Ascending aorta (tissue), 2 donors: ENCODE measurements around the gene APOBEC3A. TPM values are rescaled to one million over a fixed set of nuclear protein-coding genes. Genes with fewer than 3 reads are reported as not detected.
"Not testable (repeated sequence)": the region's sequence is repeated elsewhere in the genome, so short reads cannot be mapped to it uniquely, and the experiment has no call there.

Source experiments
- DNase-seq, 2 donors: peaks; one replicate each; pipeline ENCODE4 v3.0.0-alpha.2; 2019; ENCODE audit warnings: low spot score in 2 of 2
- H3K27ac ChIP-seq, 2 donors: fragments of 200-600 bp; sonication (generic); one replicate each; pipeline ENCODE4 v1.5.1; 2016 to 2017; ENCODE audit warnings: mild to moderate bottlenecking in 1 of 2
- H3K27me3 ChIP-seq: fragments of 200-600 bp; sonication (generic); one replicate; pipeline ENCODE4 v1.5.1; 2017
- H3K36me3 ChIP-seq, 2 donors: fragments of 200-600 bp; sonication (generic); one replicate each; pipeline ENCODE4 v1.5.1; 2016
- H3K4me1 ChIP-seq, 2 donors: fragments of 200-600 bp; sonication (generic); one replicate each; pipeline ENCODE4 v1.5.1; 2016 to 2017; ENCODE audit warnings: mild to moderate bottlenecking in 1 of 2
- H3K4me3 ChIP-seq, 2 donors: fragments of 200-600 bp; sonication (generic); one replicate each; pipeline ENCODE4 v1.5.1; 2016 to 2017; ENCODE audit warnings: mild to moderate bottlenecking in 1 of 2
- H3K9me3 ChIP-seq, 2 donors: fragments of 200-600 bp; sonication (generic); one replicate each; pipeline ENCODE4 v1.5.1; 2016
- CTCF ChIP-seq, 3 experiments: fragments of 200-600 bp in 2 of 3; fragments of 450-650 bp in 1 of 3; sonication (generic) in 2 of 3; IDR thresholded peaks; one replicate each; pipeline ENCODE4 v1.5.1; 2016 to 2019; ENCODE audit warnings: antibody characterized with exemption in 3 of 3, mild to moderate bottlenecking in 1 of 3, moderate library complexity in 1 of 3
- intact Hi-C: fragments of 100-400 bp; cut with DNase I; formaldehyde crosslinking; loops from one replicate; pipeline ENCODE4 v1.15.1; 2023
- total RNA-seq: library from RNA; depleted of rRNA; stranded (reverse); fragments of >200 nt; gene quantifications from one replicate; pipeline ENCODE4 v1.1.0, GENCODE V29; 2016

The APOBEC3A gene
- total RNA-seq, 1 donor from 2014 or later = not detected

DNA sequence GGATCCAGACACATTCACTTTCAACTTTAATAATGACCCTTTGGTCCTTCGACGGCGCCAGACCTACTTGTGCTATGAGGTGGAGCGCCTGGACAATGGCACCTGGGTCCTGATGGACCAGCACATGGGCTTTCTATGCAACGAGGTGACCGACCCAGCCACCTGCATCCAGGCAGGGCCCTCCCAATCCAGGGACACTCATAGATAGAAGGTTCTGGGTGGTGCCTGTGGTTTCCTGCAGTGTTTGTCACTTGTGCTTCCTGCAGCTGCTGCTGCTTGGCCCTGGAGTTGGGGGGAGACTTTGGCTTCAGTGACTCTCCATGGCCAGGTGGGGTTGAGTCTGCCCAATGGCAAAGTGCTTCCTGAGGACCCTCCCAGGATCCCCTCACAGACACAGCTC lies 32.1 kb downstream of the APOBEC3A start:
- Histone ChIP-seq H3K4me3 (no peak overlapping the region), H3K9me3 (no peaks in the 10 kb centered on the region), H3K27ac (no peak overlapping the region), H3K36me3 (no peaks in the 10 kb centered on the region), H3K27me3 (no peaks in the 10 kb centered on the region), H3K4me1 (no peaks in the 10 kb centered on the region)
- intact Hi-C loops = no loop called here
- no peak for DNase-seq
- TF ChIP-seq CTCF (IDR thresholded peaks at IDR 0.05) = no peak

- H3K27me3 ChIP-seq, H3K9me3 ChIP-seq, H3K4me3 ChIP-seq, H3K4me1 ChIP-seq, DNase-seq, intact Hi-C loops, H3K36me3 ChIP-seq, H3K27ac ChIP-seq: not testable (repeated sequence)
Measured at GRCh38 chr22:38992871-38993371, 35.5 kb downstream of the APOBEC3A start.

DNA sequence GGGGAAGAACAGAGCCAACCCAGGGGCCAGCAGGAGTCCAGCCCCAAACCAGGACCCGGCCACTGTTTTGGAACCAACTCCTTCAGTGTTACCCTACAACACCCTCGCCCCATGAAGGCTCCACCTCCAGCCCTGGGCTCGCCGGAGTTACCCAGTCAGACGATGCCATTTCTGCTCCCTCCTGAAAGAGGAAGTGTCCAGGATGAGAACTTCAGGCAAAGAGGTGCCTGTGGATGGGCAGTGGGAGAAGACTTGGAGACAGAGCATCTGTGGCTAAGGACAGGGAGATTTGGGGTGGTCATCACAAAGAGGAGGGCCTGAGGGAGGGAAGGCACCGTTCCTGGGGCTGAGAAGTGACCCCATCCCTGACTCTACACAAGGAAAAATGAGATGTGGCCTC lies 38.7 kb downstream of the APOBEC3A start:
- H3K4me1 ChIP-seq = no peaks in the 10 kb centered on the region
- no peak for DNase-seq
- intact Hi-C loops = no loop called here
- no peak for TF ChIP-seq CTCF (IDR thresholded peaks at IDR 0.05)
- no peaks in the 10 kb centered on the region for H3K36me3 ChIP-seq
- H3K9me3 ChIP-seq = no peaks in the 10 kb centered on the region
- H3K27ac ChIP-seq = no peak overlapping the region
- H3K4me3 ChIP-seq = no peak overlapping the region
- no peaks in the 10 kb centered on the region for H3K27me3 ChIP-seq

GRCh38 chr22:38997518-38997917 lies 40.1 kb downstream of the APOBEC3A start:
- Histone ChIP-seq H3K27me3 (no peaks in the 10 kb centered on the region), H3K27ac (no peak overlapping the region), H3K4me3 (no peak overlapping the region), H3K9me3 (no peaks in the 10 kb centered on the region), H3K36me3 (no peaks in the 10 kb centered on the region), H3K4me1 (no peaks in the 10 kb centered on the region)
- no peak for TF ChIP-seq CTCF (IDR thresholded peaks at IDR 0.05)
- DNase-seq = no peak
- intact Hi-C loops = no loop called here

DNA sequence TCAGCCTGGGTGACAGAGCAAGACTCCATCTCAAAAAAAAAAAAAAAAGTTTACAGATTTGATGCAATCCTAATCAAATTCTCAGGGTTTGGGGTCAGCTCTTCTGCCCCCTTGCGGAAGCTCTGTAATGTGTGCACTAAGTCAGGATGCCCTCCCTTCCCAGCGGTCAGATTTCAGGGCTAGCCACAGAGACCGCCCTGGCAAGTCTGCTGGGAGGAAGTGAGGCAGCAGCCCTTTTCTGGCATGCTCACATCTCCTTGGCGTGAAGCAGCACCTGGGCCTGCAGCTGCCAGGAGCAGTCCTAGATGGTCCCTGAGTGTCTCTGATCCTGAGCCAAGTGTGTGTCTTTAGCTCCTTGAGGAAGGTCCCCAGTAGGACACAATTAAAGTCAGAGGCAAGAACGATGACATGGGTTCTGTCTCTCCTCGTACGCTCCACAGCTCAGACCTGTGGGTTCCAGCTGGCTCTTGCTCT lies 45.8 kb downstream of the APOBEC3A start:
- intact Hi-C loops = loop anchor here (1.0 to 10.0 kb wide), 2 partner anchors 78 to 133 kb away; no protein-coding TSS in a partner anchor
- H3K4me3 ChIP-seq = no peak overlapping the region
- no peaks in the 10 kb centered on the region for H3K36me3 ChIP-seq
- H3K9me3 ChIP-seq = no peaks in the 10 kb centered on the region
- TF ChIP-seq CTCF (IDR thresholded peaks at IDR 0.05) = peak; percentile 66 to 79 (median 68)
- peak overlapping the region in 1 of 2 donors; percentile 6 for H3K27ac ChIP-seq
- DNase-seq = peak in 1 of 2 donors; percentile 86
- no peaks in the 10 kb centered on the region for H3K27me3 ChIP-seq
- H3K4me1 ChIP-seq = peaks cover 0 to 4% of the 10 kb centered on the region in 2 donors

GRCh38 chr22:39007177-39007576 lies 49.8 kb downstream of the APOBEC3A start:
- DNase-seq = no peak
- Histone ChIP-seq H3K27ac (no peak overlapping the region), H3K4me1 (peaks cover 0 to 4% of the 10 kb centered on the region in 2 donors), H3K9me3 (no peaks in the 10 kb centered on the region), H3K36me3 (no peaks in the 10 kb centered on the region), H3K27me3 (no peaks in the 10 kb centered on the region), H3K4me3 (no peak overlapping the region)
- intact Hi-C loops = loop anchor here (5.0 to 10.0 kb wide), 3 partner anchors 82 to 240 kb away; no protein-coding TSS in a partner anchor
- TF ChIP-seq CTCF (IDR thresholded peaks at IDR 0.05) = no peak

- not testable (repeated sequence) for H3K36me3 ChIP-seq, DNase-seq, H3K4me3 ChIP-seq, H3K27me3 ChIP-seq, H3K4me1 ChIP-seq, H3K27ac ChIP-seq, H3K9me3 ChIP-seq
- intact Hi-C loops = loop anchor here (5.0 to 10.0 kb wide), 3 partner anchors 84 to 241 kb away; no protein-coding TSS in a partner anchor
Measured at GRCh38 chr22:39008271-39008850, 51.0 kb downstream of the APOBEC3A start.
